MM.1S (cell line): ENCODE data around the gene ZFR2.

ENCODE experiments used
- DNase-seq: peaks from one replicate; pipeline ENCODE4 v3.0.0-alpha.2; 2015
- H2AFZ ChIP-seq: fragments of 300-600 bp; sonication (generic); 2 replicates; pipeline ENCODE4 v1.6.0; 2016; ENCODE audit warnings: antibody characterized with exemption, low read length
- H3F3A ChIP-seq: fragments of 300-600 bp; sonication (generic); 2 replicates; pipeline ENCODE4 v1.6.1; 2016; ENCODE audit warnings: mild to moderate bottlenecking, antibody characterized with exemption, low read length, moderate library complexity, mixed read lengths; ENCODE audit not compliant: insufficient read depth
- H3K27ac ChIP-seq: fragments of 300-600 bp; sonication (generic); 2 replicates; pipeline ENCODE4 v1.5.1; 2016; ENCODE audit warnings: mild to moderate bottlenecking, low read length
- H3K27me3 ChIP-seq: fragments of 300-600 bp; sonication (generic); replicated peaks from 2 replicates; pipeline ENCODE4 v1.6.0; 2016; ENCODE audit warnings: low read length; ENCODE audit not compliant: insufficient read depth
- H3K36me3 ChIP-seq: fragments of 300-600 bp; sonication (generic); replicated peaks from 2 replicates; pipeline ENCODE4 v1.6.1; 2016; ENCODE audit warnings: mild to moderate bottlenecking, low read length, mixed read lengths; ENCODE audit not compliant: insufficient read depth
- H3K4me1 ChIP-seq: fragments of 300-600 bp; sonication (generic); 2 replicates; pipeline ENCODE4 v1.6.1; 2016; ENCODE audit warnings: low read length, mixed read lengths
- H3K4me2 ChIP-seq: fragments of 300-600 bp; sonication (generic); 2 replicates; pipeline ENCODE4 v1.6.0; 2016; ENCODE audit warnings: low read depth, low read length
- H3K4me3 ChIP-seq: fragments of 300-600 bp; sonication (generic); 2 replicates; pipeline ENCODE4 v1.5.1; 2016; ENCODE audit warnings: low read length, mixed read lengths
- H3K79me2 ChIP-seq: fragments of 300-600 bp; sonication (generic); 2 replicates; pipeline ENCODE4 v1.6.1; 2016; ENCODE audit warnings: mixed run types, low read length, mixed read lengths
- H3K9ac ChIP-seq: fragments of 300-600 bp; sonication (generic); 2 replicates; pipeline ENCODE4 v1.6.1; 2016; ENCODE audit warnings: low read length, mixed read lengths
- H3K9me2 ChIP-seq: fragments of 300-600 bp; sonication (generic); replicated peaks from 2 replicates; pipeline ENCODE4 v1.6.1; 2016; ENCODE audit warnings: mild to moderate bottlenecking, low read length, mixed read lengths; ENCODE audit not compliant: insufficient read depth
- H3K9me3 ChIP-seq: fragments of 300-600 bp; sonication (generic); replicated peaks from 2 replicates; pipeline ENCODE4 v1.6.1; 2016; ENCODE audit warnings: mild to moderate bottlenecking, low read length, mixed read lengths; ENCODE audit not compliant: insufficient read depth
- H4K20me1 ChIP-seq: fragments of 300-600 bp; sonication (generic); 2 replicates; pipeline ENCODE4 v1.6.1; 2016; ENCODE audit warnings: mild to moderate bottlenecking, low read length, moderate library complexity, mixed read lengths; ENCODE audit not compliant: insufficient read depth
- CTCF ChIP-seq: fragments of 300-600 bp; sonication (generic); IDR thresholded peaks from 2 replicates; pipeline ENCODE4 v1.5.1; 2016; ENCODE audit warnings: antibody characterized with exemption, low read length, mixed read lengths
- EZH2 ChIP-seq: fragments of 300-600 bp; sonication (generic); optimal IDR thresholded peaks from 2 replicates; pipeline ENCODE3; 2017; ENCODE audit warnings: low read depth, mild to moderate bottlenecking, antibody characterized with exemption, low read length, mixed read lengths
- EZH2phosphoT487 ChIP-seq: fragments of 300-600 bp; sonication (generic); IDR thresholded peaks from 2 replicates; pipeline ENCODE4 v1.6.1; 2018; ENCODE audit warnings: antibody characterized with exemption, low read length

Gene ZFR2

GRCh38 chr19:3862826-3863500, 5.9 kb downstream of the ZFR2 start:
- no peaks in the 10 kb centered on the region for H3K79me2 ChIP-seq
- no peaks in the 10 kb centered on the region for H3K4me1 ChIP-seq
- no peaks in the 10 kb centered on the region for H3K36me3 ChIP-seq
- no peak overlapping the region for H3K27ac ChIP-seq
- H3K27me3 ChIP-seq, result peaks cover 100% of the 10 kb centered on the region
- no peaks in the 10 kb centered on the region for H3F3A ChIP-seq
- H3K9me3 ChIP-seq, result no peaks in the 10 kb centered on the region
- no peak overlapping the region for H3K9ac ChIP-seq
- TF ChIP-seq EZH2, result no peak
- no peak for TF ChIP-seq CTCF
- no peak for TF ChIP-seq EZH2phosphoT487
- no peak overlapping the region for H3K4me3 ChIP-seq
- no peak for DNase-seq
- H3K4me2 ChIP-seq, result no peak overlapping the region
- no peaks in the 10 kb centered on the region for H4K20me1 ChIP-seq
- H2AFZ ChIP-seq, result no peak overlapping the region
- H3K9me2 ChIP-seq, result no peaks in the 10 kb centered on the region

- H3K4me2 ChIP-seq, result no peak overlapping the region
- H3K9ac ChIP-seq, result no peak overlapping the region
- H3K4me1 ChIP-seq, result no peaks in the 10 kb centered on the region
- no peaks in the 10 kb centered on the region for H3K79me2 ChIP-seq
- H3K36me3 ChIP-seq, result no peaks in the 10 kb centered on the region
- H3K27ac ChIP-seq, result no peak overlapping the region
- no peaks in the 10 kb centered on the region for H3K9me3 ChIP-seq
- no peaks in the 10 kb centered on the region for H4K20me1 ChIP-seq
- TF ChIP-seq EZH2phosphoT487 (no peak), EZH2 (no peak), CTCF (no peak)
- no peaks in the 10 kb centered on the region for H3F3A ChIP-seq
- DNase-seq, result no peak
- H3K27me3 ChIP-seq, result peaks cover 99% of the 10 kb centered on the region
- no peaks in the 10 kb centered on the region for H3K9me2 ChIP-seq
- no peak overlapping the region for H2AFZ ChIP-seq
- no peak overlapping the region for H3K4me3 ChIP-seq
Observed at GRCh38 chr19:3860499-3860898, 8.3 kb downstream of the ZFR2 start.

GRCh38 chr19:3857449-3858003, 11.3 kb downstream of the ZFR2 start:
- H3K4me1 ChIP-seq, result no peaks in the 10 kb centered on the region
- DNase-seq, result no peak

More at GRCh38 chr19:3857449-3858003, 11.3 kb downstream of the ZFR2 start:
- no peaks in the 10 kb centered on the region for H4K20me1 ChIP-seq
- H3K4me2 ChIP-seq, result no peak overlapping the region
- H3F3A ChIP-seq, result no peaks in the 10 kb centered on the region
- H2AFZ ChIP-seq, result no peak overlapping the region
- H3K79me2 ChIP-seq, result no peaks in the 10 kb centered on the region
- TF ChIP-seq EZH2phosphoT487 (no peak), EZH2 (no peak), CTCF (no peak)
- no peak overlapping the region for H3K27ac ChIP-seq
- H3K36me3 ChIP-seq, result no peaks in the 10 kb centered on the region
- no peaks in the 10 kb centered on the region for H3K9me3 ChIP-seq
- no peaks in the 10 kb centered on the region for H3K9me2 ChIP-seq
- no peak overlapping the region for H3K4me3 ChIP-seq
- no peak overlapping the region for H3K9ac ChIP-seq
- peaks cover 96% of the 10 kb centered on the region for H3K27me3 ChIP-seq
